Ovary (tissue), 9 donors: ENCODE results near the gene IFI44L. TPM values are rescaled to one million over a fixed set of nuclear protein-coding genes. Genes with fewer than 3 reads are reported as not detected.
A peak's percentile ranks its signal among the peaks of the same experiment; 100 is the strongest.

Source experiments
- DNase-seq, 5 donors: peaks; one replicate each; pipeline ENCODE4 v3.0.0-alpha.2; 2019 to 2020
- H3K27ac ChIP-seq, 2 donors: fragments of 200-600 bp; one replicate each; pipeline versions ENCODE4 v1.5.1 to v1.8.0; 2019 to 2022
- H3K27me3 ChIP-seq: fragments of 200-600 bp; one replicate; pipeline ENCODE4 v1.8.0; 2022
- H3K36me3 ChIP-seq: fragments of 200-600 bp; sonication (generic); one replicate; pipeline ENCODE4 v1.5.1; 2019
- H3K4me1 ChIP-seq: one replicate; pipeline ENCODE4 v1.8.1; 2013; ENCODE audit warnings: mild to moderate bottlenecking, moderate library complexity; ENCODE audit not compliant: insufficient read depth
- H3K4me3 ChIP-seq: fragments of 200-600 bp; sonication (generic); one replicate; pipeline ENCODE4 v1.5.1; 2017
- H3K9me3 ChIP-seq, 2 donors: fragments of 200-600 bp in 1 of 2; sonication (generic) in 1 of 2; one replicate each; pipeline versions ENCODE4 v1.5.1 to v1.8.1; 2013 to 2019; ENCODE audit warnings: mild to moderate bottlenecking in 1 of 2, moderate library complexity in 1 of 2
- CTCF ChIP-seq, 3 donors: fragments of 450-650 bp in 2 of 3; fragments of 200-600 bp in 1 of 3; IDR thresholded peaks; one replicate each; pipeline versions ENCODE4 v1.5.1 to v1.8.0; 2016 to 2022; ENCODE audit warnings: antibody characterized with exemption in 3 of 3, mild to moderate bottlenecking in 1 of 3
- EP300 ChIP-seq: sonication (generic); formaldehyde crosslinking; IDR thresholded peaks from one replicate; pipeline ENCODE4 v1.6.1; 2017; ENCODE audit warnings: antibody characterized with exemption
- POLR2A ChIP-seq: fragments of 450-650 bp; IDR thresholded peaks from one replicate; pipeline ENCODE4 v1.6.1; 2017; ENCODE audit warnings: antibody characterized with exemption, mild to moderate bottlenecking, moderate library complexity
- WGBS, 3 donors: extraction: QIAGEN DNeasy Blood & Tissue Kit in 1 of 3; methylation state at CpG; one replicate each; pipeline versions ENCODE4 v1.1.5 to v1.1.7; 2013 to 2017; 5-methylcytosine and 5-hydroxymethylcytosine counted together
- intact Hi-C, 4 donors: fragments of 100-400 bp; cut with DNase I; formaldehyde crosslinking; loops; one replicate each; pipeline versions ENCODE4 v1.11.0 to v1.15.1; 2022 to 2023
- polyA plus RNA-seq, 2 donors: library from polyadenylated mRNA; stranded (reverse); fragments of 200-250 nt in 1 of 2; fragments of 350-450 nt in 1 of 2; fragmentation: Illumina TruSeq in 1 of 2; extraction: RNeasy Lipid Tissue Mini Kit (QIAGEN cat#74804) in 1 of 2; gene quantifications; one replicate each; pipeline ENCODE4 v1.2.3, GENCODE V29; 2013 to 2014
- total RNA-seq, 7 donors: library from RNA; depleted of rRNA in 2 of 7; stranded (reverse); fragments of >200 nt in 2 of 7; fragmentation: NEBNext Ultra II Directional in 3 of 7; extraction: Animal tissue kit (Norgen Biotek cat#: 25700) in 3 of 7; gene quantifications; one replicate each; pipeline versions ENCODE4 v1.1.0 to v1.2.4, GENCODE V29; 2016 to 2023
- donor health status: DM: no; HTN: no; CAD: no; lungs with moderate emphysema.
- donor health status: DM: no; HTN: no; CAD: no.
- donor health status: Bipolar disorder and iron deficiency.
- donor health status: DM: yes; HTN: yes; CAD: no.
- donor health status: DM: no; HTN: no; CAD: no.
- donor health status: DM: yes; HTN: yes; CAD: no.

IFI44L gene
- total and polyA plus RNA-seq, 9 donors, result 4.3 to 36.0 (median 10.3) TPM

GRCh38 chr1:78603206-78603605 lies 17.0 kb upstream of the IFI44L start:
- WGBS, 3 donors, result 96 to 98% (median 97%) methylated on average over 1 of the region's 1 CpG
- DNase-seq, result no peak
- Histone ChIP-seq H3K4me1 (no peaks in the 10 kb centered on the region), H3K27ac (no peak overlapping the region), H3K27me3 (no peaks in the 10 kb centered on the region), H3K4me3 (no peak overlapping the region), H3K36me3 (no peaks in the 10 kb centered on the region), H3K9me3 (no peaks in the 10 kb centered on the region)
- intact Hi-C loops, result loop anchor here in 3 of 4 donors (10.0 kb wide), 3 partner anchors 448 to 468 kb away; no protein-coding TSS in a partner anchor
- TF ChIP-seq CTCF (IDR thresholded peaks at IDR 0.05) (no peak), POLR2A (no peak)

GRCh38 chr1:78604643-78605042 lies 15.6 kb upstream of the IFI44L start:
- WGBS, 3 donors, result 84 to 88% (median 86%) methylated on average over 5 of the region's 5 CpGs
- intact Hi-C loops, result loop anchor here (5.0 to 10.0 kb wide), 4 partner anchors 450 to 470 kb away; no protein-coding TSS in a partner anchor
- TF ChIP-seq POLR2A (no peak), EP300 (no peak), CTCF (IDR thresholded peaks at IDR 0.05) (no peak)

GRCh38 chr1:78606274-78606673 lies 14.0 kb upstream of the IFI44L start:
- DNase-seq, result no peak
- Histone ChIP-seq H3K27ac (no peak overlapping the region), H3K36me3 (no peaks in the 10 kb centered on the region), H3K4me1 (no peaks in the 10 kb centered on the region), H3K27me3 (no peaks in the 10 kb centered on the region), H3K9me3 (no peaks in the 10 kb centered on the region), H3K4me3 (no peak overlapping the region)
- intact Hi-C loops, result loop anchor here (5.0 to 10.0 kb wide), 4 partner anchors 451 to 471 kb away; no protein-coding TSS in a partner anchor
- 30 to 45% (median 34%) methylated on average over 2 of the region's 2 CpGs for WGBS, 3 donors
- TF ChIP-seq CTCF (IDR thresholded peaks at IDR 0.05) (no peak), EP300 (no peak), POLR2A (no peak)

More at GRCh38 chr1:78604643-78605042, 15.6 kb upstream of the IFI44L start:
- Histone ChIP-seq H3K27me3 (no peaks in the 10 kb centered on the region), H3K4me3 (no peak overlapping the region), H3K27ac (no peak overlapping the region), H3K36me3 (no peaks in the 10 kb centered on the region), H3K4me1 (no peaks in the 10 kb centered on the region), H3K9me3 (no peaks in the 10 kb centered on the region)
- no peak for DNase-seq

GRCh38 chr1:78607334-78607927 lies 12.8 kb upstream of the IFI44L start:
- Histone ChIP-seq H3K27ac (no peak overlapping the region), H3K4me1 (no peaks in the 10 kb centered on the region), H3K9me3 (no peaks in the 10 kb centered on the region), H3K27me3 (no peaks in the 10 kb centered on the region), H3K36me3 (no peaks in the 10 kb centered on the region), H3K4me3 (no peak overlapping the region)
- TF ChIP-seq CTCF (IDR thresholded peaks at IDR 0.05) (peak; percentile 30 to 59 (median 49)), POLR2A (no peak)
- 84 to 87% (median 85%) methylated on average over 5 of the region's 5 CpGs for WGBS, 3 donors
- intact Hi-C loops, result loop anchor here (5.0 to 10.0 kb wide), 4 partner anchors 453 to 473 kb away; no protein-coding TSS in a partner anchor
- no peak for DNase-seq
